ENCODE data around the gene TBC1D2. TPM values are rescaled to one million over a fixed set of nuclear protein-coding genes. Genes with fewer than 3 reads are reported as not detected.

The TBC1D2 gene
- total and polyA plus RNA-seq, 2 of the 13 experiments (the other 11 are each of a cell fraction or from before 2014, with no cell fraction given) = 2.0 to 2.8 TPM

DNA sequence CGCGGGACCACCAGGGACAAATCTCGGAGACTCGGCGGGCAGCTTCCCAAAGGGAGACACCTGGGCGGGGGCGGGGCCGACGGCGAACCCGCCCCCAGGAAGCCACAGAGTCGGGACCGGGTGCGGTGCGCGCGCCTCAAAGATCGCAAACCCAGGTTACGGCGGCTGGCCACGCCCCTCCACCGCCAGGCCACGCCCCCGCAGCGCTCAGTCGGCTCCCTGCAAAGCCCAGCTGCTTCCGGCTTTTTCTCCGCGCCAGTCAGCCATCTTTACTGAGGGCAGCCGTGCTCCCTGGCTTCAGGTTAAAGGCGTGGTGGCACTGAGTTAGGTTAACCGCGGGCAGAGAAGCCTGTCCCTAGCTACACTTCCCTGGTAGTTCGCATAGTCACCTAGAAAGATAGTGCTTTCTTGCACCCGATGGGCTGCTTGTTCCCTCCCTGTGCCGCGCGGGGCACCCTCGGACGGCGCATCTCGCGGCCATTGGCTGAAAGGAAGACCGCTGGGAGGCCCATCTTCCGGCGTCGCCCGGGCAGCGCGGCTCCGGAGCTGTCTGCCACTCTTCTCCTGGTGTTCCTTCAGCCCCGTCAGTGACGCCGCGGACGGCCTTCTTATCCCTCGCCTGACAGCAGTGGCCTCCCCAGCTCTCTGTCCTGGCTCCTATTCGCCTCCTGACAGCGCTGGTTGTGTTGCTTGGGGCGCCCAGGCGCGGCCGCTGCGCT, at the start of gene TBC1D2 (continued):
- no peak for TF ChIP-seq ZNF326 (CRISPR knock-in tag; IDR thresholded peaks at IDR 0.05; ENCODE audit: borderline replicate concordance)
- TF ChIP-seq, protein P1, sequence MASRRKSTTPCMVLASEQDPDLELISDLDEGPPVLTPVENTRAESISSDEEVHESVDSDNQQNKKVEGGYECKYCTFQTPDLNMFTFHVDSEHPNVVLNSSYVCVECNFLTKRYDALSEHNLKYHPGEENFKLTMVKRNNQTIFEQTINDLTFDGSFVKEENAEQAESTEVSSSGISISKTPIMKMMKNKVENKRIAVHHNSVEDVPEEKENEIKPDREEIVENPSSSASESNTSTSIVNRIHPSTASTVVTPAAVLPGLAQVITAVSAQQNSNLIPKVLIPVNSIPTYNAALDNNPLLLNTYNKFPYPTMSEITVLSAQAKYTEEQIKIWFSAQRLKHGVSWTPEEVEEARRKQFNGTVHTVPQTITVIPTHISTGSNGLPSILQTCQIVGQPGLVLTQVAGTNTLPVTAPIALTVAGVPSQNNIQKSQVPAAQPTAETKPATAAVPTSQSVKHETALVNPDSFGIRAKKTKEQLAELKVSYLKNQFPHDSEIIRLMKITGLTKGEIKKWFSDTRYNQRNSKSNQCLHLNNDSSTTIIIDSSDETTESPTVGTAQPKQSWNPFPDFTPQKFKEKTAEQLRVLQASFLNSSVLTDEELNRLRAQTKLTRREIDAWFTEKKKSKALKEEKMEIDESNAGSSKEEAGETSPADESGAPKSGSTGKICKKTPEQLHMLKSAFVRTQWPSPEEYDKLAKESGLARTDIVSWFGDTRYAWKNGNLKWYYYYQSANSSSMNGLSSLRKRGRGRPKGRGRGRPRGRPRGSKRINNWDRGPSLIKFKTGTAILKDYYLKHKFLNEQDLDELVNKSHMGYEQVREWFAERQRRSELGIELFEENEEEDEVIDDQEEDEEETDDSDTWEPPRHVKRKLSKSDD (CRISPR knock-in tag; IDR thresholded peaks at IDR 0.05; ENCODE audit: low read depth) = peak; percentile 96
- 0 out of 2 replicates have a peak, but pooled peaks have one; percentile 37 for TF ChIP-seq TBP (CRISPR knock-in tag; IDR thresholded peaks at IDR 0.05)
- TF ChIP-seq, protein P2, sequence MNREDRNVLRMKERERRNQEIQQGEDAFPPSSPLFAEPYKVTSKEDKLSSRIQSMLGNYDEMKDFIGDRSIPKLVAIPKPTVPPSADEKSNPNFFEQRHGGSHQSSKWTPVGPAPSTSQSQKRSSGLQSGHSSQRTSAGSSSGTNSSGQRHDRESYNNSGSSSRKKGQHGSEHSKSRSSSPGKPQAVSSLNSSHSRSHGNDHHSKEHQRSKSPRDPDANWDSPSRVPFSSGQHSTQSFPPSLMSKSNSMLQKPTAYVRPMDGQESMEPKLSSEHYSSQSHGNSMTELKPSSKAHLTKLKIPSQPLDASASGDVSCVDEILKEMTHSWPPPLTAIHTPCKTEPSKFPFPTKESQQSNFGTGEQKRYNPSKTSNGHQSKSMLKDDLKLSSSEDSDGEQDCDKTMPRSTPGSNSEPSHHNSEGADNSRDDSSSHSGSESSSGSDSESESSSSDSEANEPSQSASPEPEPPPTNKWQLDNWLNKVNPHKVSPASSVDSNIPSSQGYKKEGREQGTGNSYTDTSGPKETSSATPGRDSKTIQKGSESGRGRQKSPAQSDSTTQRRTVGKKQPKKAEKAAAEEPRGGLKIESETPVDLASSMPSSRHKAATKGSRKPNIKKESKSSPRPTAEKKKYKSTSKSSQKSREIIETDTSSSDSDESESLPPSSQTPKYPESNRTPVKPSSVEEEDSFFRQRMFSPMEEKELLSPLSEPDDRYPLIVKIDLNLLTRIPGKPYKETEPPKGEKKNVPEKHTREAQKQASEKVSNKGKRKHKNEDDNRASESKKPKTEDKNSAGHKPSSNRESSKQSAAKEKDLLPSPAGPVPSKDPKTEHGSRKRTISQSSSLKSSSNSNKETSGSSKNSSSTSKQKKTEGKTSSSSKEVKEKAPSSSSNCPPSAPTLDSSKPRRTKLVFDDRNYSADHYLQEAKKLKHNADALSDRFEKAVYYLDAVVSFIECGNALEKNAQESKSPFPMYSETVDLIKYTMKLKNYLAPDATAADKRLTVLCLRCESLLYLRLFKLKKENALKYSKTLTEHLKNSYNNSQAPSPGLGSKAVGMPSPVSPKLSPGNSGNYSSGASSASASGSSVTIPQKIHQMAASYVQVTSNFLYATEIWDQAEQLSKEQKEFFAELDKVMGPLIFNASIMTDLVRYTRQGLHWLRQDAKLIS (CRISPR knock-in tag; IDR thresholded peaks at IDR 0.05) = no peak
- TF ChIP-seq, protein P3, sequence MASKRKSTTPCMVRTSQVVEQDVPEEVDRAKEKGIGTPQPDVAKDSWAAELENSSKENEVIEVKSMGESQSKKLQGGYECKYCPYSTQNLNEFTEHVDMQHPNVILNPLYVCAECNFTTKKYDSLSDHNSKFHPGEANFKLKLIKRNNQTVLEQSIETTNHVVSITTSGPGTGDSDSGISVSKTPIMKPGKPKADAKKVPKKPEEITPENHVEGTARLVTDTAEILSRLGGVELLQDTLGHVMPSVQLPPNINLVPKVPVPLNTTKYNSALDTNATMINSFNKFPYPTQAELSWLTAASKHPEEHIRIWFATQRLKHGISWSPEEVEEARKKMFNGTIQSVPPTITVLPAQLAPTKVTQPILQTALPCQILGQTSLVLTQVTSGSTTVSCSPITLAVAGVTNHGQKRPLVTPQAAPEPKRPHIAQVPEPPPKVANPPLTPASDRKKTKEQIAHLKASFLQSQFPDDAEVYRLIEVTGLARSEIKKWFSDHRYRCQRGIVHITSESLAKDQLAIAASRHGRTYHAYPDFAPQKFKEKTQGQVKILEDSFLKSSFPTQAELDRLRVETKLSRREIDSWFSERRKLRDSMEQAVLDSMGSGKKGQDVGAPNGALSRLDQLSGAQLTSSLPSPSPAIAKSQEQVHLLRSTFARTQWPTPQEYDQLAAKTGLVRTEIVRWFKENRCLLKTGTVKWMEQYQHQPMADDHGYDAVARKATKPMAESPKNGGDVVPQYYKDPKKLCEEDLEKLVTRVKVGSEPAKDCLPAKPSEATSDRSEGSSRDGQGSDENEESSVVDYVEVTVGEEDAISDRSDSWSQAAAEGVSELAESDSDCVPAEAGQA (IDR thresholded peaks at IDR 0.05; ENCODE audit: low read depth) = peak; percentile 92; the same call in 1 of the 2 replicates
- TF ChIP-seq, protein P3 (CRISPR knock-in tag; IDR thresholded peaks at IDR 0.05; ENCODE audit: borderline replicate concordance) = peak; percentile 71
- TF ChIP-seq MIER2 (CRISPR knock-in tag; IDR thresholded peaks at IDR 0.05) = peak; percentile 48; the same call in 1 of the 2 replicates
- TF ChIP-seq ZNF740 (CRISPR knock-in tag; IDR thresholded peaks at IDR 0.05) = no peak
- TF ChIP-seq SNAPC2 (CRISPR knock-in tag; IDR thresholded peaks at IDR 0.05) = no peak
- TF ChIP-seq MYC (CRISPR knock-in tag; IDR thresholded peaks at IDR 0.05; ENCODE audit: borderline replicate concordance) = peak; percentile 86
- TF ChIP-seq ARID2 (CRISPR knock-in tag; IDR thresholded peaks at IDR 0.05; ENCODE audit: borderline replicate concordance) = no peak; the same call in 1 of the 2 replicates
- TF ChIP-seq ZNF329 (CRISPR knock-in tag; IDR thresholded peaks at IDR 0.05; ENCODE audit: low read depth) = peak; percentile 23; the same call in 1 of the 2 replicates
- peak; percentile 82 for TF ChIP-seq ZNF781 (CRISPR knock-in tag; IDR thresholded peaks at IDR 0.05; ENCODE audit: borderline replicate concordance, not compliant biosample characterization)
- TF ChIP-seq KLF16 (CRISPR knock-in tag; IDR thresholded peaks at IDR 0.05) = peak in 1 of 2 experiments; percentile 69; a peak in 1 of 4 replicates
- no peak for TF ChIP-seq RAD51 (IDR thresholded peaks at IDR 0.05; ENCODE audit: borderline replicate concordance)
- no peak; the same call in 1 of the 2 replicates for TF ChIP-seq RXRA (CRISPR knock-in tag; IDR thresholded peaks at IDR 0.05)

All from HepG2 (cell line).